ENCODE results near the gene MRPL55. TPM values are rescaled to one million over a fixed set of nuclear protein-coding genes. Genes with fewer than 3 reads are reported as not detected.

The MRPL55 gene
- total RNA-seq, 1 experiment from 2014 or later: 60.4 TPM

- no peak for TF ChIP-seq EZH2 (IDR thresholded peaks at IDR 0.05; ENCODE audit: borderline replicate concordance, low read depth, low read length, poor library complexity, severe bottlenecking)
- no peak for TF ChIP-seq CTCF (conservative IDR thresholded peaks at IDR 0.05; ENCODE audit: low read depth, low read length)
- no peaks in the 10 kb centered on the region for H3K36me3 ChIP-seq (ENCODE audit: insufficient read depth, low read length, poor library complexity, severe bottlenecking)
- intact Hi-C loops (cut with micrococcal nuclease; ENCODE audit: unreplicated experiment): no loop called here
- H3K27ac ChIP-seq (ENCODE audit: low read depth, low read length, poor library complexity, severe bottlenecking): no peak overlapping the region
- no peak for DNase-seq (ENCODE audit: low spot score)
- H3K9me3 ChIP-seq (ENCODE audit: low read depth, low read length, poor library complexity, severe bottlenecking): no peaks in the 10 kb centered on the region
- H3K4me1 ChIP-seq (ENCODE audit: insufficient read depth, low read length, poor library complexity, severe bottlenecking): peaks cover 8% of the 10 kb centered on the region
- POLR2A ChIA-PET (ENCODE audit: low non-redundant PET): no interaction called here
- no TSS peak for BruUV-seq (replicated peaks)
- CTCF ChIA-PET: no interaction called here
- no peak overlapping the region for H3K4me3 ChIP-seq (ENCODE audit: low read depth, low read length, poor library complexity, severe bottlenecking)
- peaks cover 49% of the 10 kb centered on the region for H3K27me3 ChIP-seq (replicated peaks; ENCODE audit: insufficient read depth, low read depth, low read length, poor library complexity)
These were observed 46.3 kb downstream of the MRPL55 start for GRCh38 chr1:228062812-228063211.

- Histone ChIP-seq H3K27me3 (replicated peaks; ENCODE audit: insufficient read depth, low read depth, low read length, poor library complexity) (peaks cover 49% of the 10 kb centered on the region), H3K27ac (ENCODE audit: low read depth, low read length, poor library complexity, severe bottlenecking) (no peak overlapping the region), H3K4me3 (ENCODE audit: low read depth, low read length, poor library complexity, severe bottlenecking) (no peak overlapping the region), H3K36me3 (ENCODE audit: insufficient read depth, low read length, poor library complexity, severe bottlenecking) (no peaks in the 10 kb centered on the region), H3K9me3 (ENCODE audit: low read depth, low read length, poor library complexity, severe bottlenecking) (no peaks in the 10 kb centered on the region), H3K4me1 (ENCODE audit: insufficient read depth, low read length, poor library complexity, severe bottlenecking) (peaks cover 8% of the 10 kb centered on the region)
- ChIA-PET CTCF (no interaction called here), POLR2A (ENCODE audit: low non-redundant PET) (no interaction called here)
- no TSS peak for BruUV-seq (replicated peaks)
- TF ChIP-seq CTCF (conservative IDR thresholded peaks at IDR 0.05; ENCODE audit: low read depth, low read length) (no peak), EZH2 (IDR thresholded peaks at IDR 0.05; ENCODE audit: borderline replicate concordance, low read depth, low read length, poor library complexity, severe bottlenecking) (no peak)
- no peak for DNase-seq (ENCODE audit: low spot score)
- intact Hi-C loops (cut with micrococcal nuclease; ENCODE audit: unreplicated experiment): no loop called here
These were observed 46.9 kb downstream of the MRPL55 start for GRCh38 chr1:228062085-228062791.

DNA sequence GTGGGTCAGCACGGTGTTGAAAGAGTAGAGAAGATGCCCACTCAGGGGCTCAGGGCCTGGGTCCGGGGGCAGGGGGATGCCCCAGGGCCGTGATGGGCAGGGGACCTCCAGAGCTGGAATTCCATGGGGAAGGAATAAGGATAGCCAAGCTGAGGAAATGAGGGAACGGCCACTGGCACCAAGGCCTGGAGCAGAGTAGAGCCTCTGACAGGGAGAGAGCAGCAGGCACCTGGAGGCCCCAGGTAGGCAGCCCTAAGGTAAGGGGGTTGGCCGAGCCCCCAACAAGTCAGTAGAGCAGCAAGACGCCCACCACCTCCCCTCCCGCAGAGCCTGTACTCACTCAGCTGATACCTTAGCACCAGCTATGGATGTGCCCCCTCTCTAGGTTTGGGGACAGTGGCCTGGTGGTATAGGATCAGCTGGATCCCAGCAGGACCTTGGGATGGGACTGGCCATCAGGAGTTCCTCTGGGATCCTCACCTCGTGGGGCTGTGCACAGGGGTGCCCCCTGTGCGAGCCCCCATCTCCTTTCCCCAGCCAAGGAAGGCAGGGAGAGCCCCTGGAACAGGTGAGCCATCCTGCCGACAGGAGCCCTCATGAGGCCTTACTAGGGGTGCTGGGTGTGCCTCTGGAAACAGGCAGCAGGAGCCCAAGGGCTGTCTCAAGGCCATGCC lies 47.6 kb downstream of the MRPL55 start:
- no peak for DNase-seq (ENCODE audit: low spot score)
- Histone ChIP-seq H3K4me3 (ENCODE audit: low read depth, low read length, poor library complexity, severe bottlenecking) (no peak overlapping the region), H3K9me3 (ENCODE audit: low read depth, low read length, poor library complexity, severe bottlenecking) (no peaks in the 10 kb centered on the region), H3K27me3 (replicated peaks; ENCODE audit: insufficient read depth, low read depth, low read length, poor library complexity) (peaks cover 49% of the 10 kb centered on the region), H3K27ac (ENCODE audit: low read depth, low read length, poor library complexity, severe bottlenecking) (no peak overlapping the region), H3K36me3 (ENCODE audit: insufficient read depth, low read length, poor library complexity, severe bottlenecking) (no peaks in the 10 kb centered on the region), H3K4me1 (ENCODE audit: insufficient read depth, low read length, poor library complexity, severe bottlenecking) (peaks cover 8% of the 10 kb centered on the region)
- BruUV-seq (replicated peaks): no TSS peak
- CTCF ChIA-PET: no interaction called here
- POLR2A ChIA-PET (ENCODE audit: low non-redundant PET): no interaction called here
- TF ChIP-seq CTCF (conservative IDR thresholded peaks at IDR 0.05; ENCODE audit: low read depth, low read length) (no peak), EZH2 (IDR thresholded peaks at IDR 0.05; ENCODE audit: borderline replicate concordance, low read depth, low read length, poor library complexity, severe bottlenecking) (no peak)
- intact Hi-C loops (cut with micrococcal nuclease; ENCODE audit: unreplicated experiment): no loop called here

Measured in A673 (cell line).